Measurements from ENCODE around the gene OPA3. TPM values are rescaled to one million over a fixed set of nuclear protein-coding genes. Genes with fewer than 3 reads are reported as not detected.

The OPA3 gene
- polyA plus RNA-seq, 1 donor from 2014 or later, result 6.0 TPM

GRCh38 chr19:45558399-45558878 is 26.2 kb downstream of the OPA3 start:
- Histone ChIP-seq H3K79me2 (replicated peaks; ENCODE audit: insufficient read depth, low read length) (no peaks in the 10 kb centered on the region), H3F3A (ENCODE audit: insufficient read depth, low read length, poor library complexity, severe bottlenecking) (no peaks in the 10 kb centered on the region), H3K4me3 (ENCODE audit: low read length) (no peak overlapping the region), H3K9me3 (ENCODE audit: low read length) (no peaks in the 10 kb centered on the region), H4K20me1 (ENCODE audit: insufficient read depth) (no peaks in the 10 kb centered on the region), H3K4me2 (ENCODE audit: low read length) (no peak overlapping the region), H2AFZ (ENCODE audit: low read depth, low read length) (no peak overlapping the region), H3K36me3 (ENCODE audit: insufficient read depth, low read length) (no peaks in the 10 kb centered on the region), H3K27me3 (ENCODE audit: insufficient read depth, low read depth, low read length) (no peaks in the 10 kb centered on the region), H3K9ac (ENCODE audit: low read length) (no peak overlapping the region), H3K9me2 (ENCODE audit: insufficient read depth, low read length) (no peaks in the 10 kb centered on the region), H3K27ac (ENCODE audit: low read length) (no peak overlapping the region)
- TF ChIP-seq RAD21 (conservative IDR thresholded peaks at IDR 0.05), result peak; percentile 24
- peak; percentile 28 for TF ChIP-seq SMC3 (conservative IDR thresholded peaks at IDR 0.05; ENCODE audit: poor library complexity)
- TF ChIP-seq EZH2 (IDR thresholded peaks at IDR 0.05; ENCODE audit: borderline replicate concordance, insufficient read depth, low read length, poor library complexity, severe bottlenecking), result no peak
- TF ChIP-seq CTCF (IDR thresholded peaks at IDR 0.05; ENCODE audit: poor library complexity, severe bottlenecking), result peak; percentile 55

GRCh38 chr19:45556835-45557234 is 27.8 kb downstream of the OPA3 start:
- no peak overlapping the region for H3K4me3 ChIP-seq (ENCODE audit: low read length)
- H2AFZ ChIP-seq (ENCODE audit: low read depth, low read length), result no peak overlapping the region
- no peak for TF ChIP-seq MXI1 (conservative IDR thresholded peaks at IDR 0.05; ENCODE audit: poor library complexity, severe bottlenecking)
- no peak for TF ChIP-seq SMC3 (conservative IDR thresholded peaks at IDR 0.05; ENCODE audit: poor library complexity)
- TF ChIP-seq EZH2 (IDR thresholded peaks at IDR 0.05; ENCODE audit: borderline replicate concordance, insufficient read depth, low read length, poor library complexity, severe bottlenecking), result no peak
- TF ChIP-seq RAD21 (conservative IDR thresholded peaks at IDR 0.05), result no peak
- no peak for TF ChIP-seq CTCF (IDR thresholded peaks at IDR 0.05; ENCODE audit: poor library complexity, severe bottlenecking)
- TF ChIP-seq POLR2AphosphoS5 (IDR thresholded peaks at IDR 0.05), result no peak
- TF ChIP-seq, protein P1, sequence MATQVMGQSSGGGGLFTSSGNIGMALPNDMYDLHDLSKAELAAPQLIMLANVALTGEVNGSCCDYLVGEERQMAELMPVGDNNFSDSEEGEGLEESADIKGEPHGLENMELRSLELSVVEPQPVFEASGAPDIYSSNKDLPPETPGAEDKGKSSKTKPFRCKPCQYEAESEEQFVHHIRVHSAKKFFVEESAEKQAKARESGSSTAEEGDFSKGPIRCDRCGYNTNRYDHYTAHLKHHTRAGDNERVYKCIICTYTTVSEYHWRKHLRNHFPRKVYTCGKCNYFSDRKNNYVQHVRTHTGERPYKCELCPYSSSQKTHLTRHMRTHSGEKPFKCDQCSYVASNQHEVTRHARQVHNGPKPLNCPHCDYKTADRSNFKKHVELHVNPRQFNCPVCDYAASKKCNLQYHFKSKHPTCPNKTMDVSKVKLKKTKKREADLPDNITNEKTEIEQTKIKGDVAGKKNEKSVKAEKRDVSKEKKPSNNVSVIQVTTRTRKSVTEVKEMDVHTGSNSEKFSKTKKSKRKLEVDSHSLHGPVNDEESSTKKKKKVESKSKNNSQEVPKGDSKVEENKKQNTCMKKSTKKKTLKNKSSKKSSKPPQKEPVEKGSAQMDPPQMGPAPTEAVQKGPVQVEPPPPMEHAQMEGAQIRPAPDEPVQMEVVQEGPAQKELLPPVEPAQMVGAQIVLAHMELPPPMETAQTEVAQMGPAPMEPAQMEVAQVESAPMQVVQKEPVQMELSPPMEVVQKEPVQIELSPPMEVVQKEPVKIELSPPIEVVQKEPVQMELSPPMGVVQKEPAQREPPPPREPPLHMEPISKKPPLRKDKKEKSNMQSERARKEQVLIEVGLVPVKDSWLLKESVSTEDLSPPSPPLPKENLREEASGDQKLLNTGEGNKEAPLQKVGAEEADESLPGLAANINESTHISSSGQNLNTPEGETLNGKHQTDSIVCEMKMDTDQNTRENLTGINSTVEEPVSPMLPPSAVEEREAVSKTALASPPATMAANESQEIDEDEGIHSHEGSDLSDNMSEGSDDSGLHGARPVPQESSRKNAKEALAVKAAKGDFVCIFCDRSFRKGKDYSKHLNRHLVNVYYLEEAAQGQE (IDR thresholded peaks at IDR 0.05; ENCODE audit: borderline replicate concordance), result no peak
- TF ChIP-seq EP300 (conservative IDR thresholded peaks at IDR 0.05; ENCODE audit: poor library complexity, severe bottlenecking), result no peak
- no peaks in the 10 kb centered on the region for H3K27me3 ChIP-seq (ENCODE audit: insufficient read depth, low read depth, low read length)
- no peak overlapping the region for H3K4me2 ChIP-seq (ENCODE audit: low read length)
- H3K9ac ChIP-seq (ENCODE audit: low read length), result no peak overlapping the region
- H3K27ac ChIP-seq (ENCODE audit: low read length), result no peak overlapping the region
- H3K36me3 ChIP-seq (ENCODE audit: insufficient read depth, low read length), result no peaks in the 10 kb centered on the region
- H3K9me3 ChIP-seq (ENCODE audit: low read length), result no peaks in the 10 kb centered on the region
- H4K20me1 ChIP-seq (ENCODE audit: insufficient read depth), result no peaks in the 10 kb centered on the region
- no peaks in the 10 kb centered on the region for H3F3A ChIP-seq (ENCODE audit: insufficient read depth, low read length, poor library complexity, severe bottlenecking)
- H3K9me2 ChIP-seq (ENCODE audit: insufficient read depth, low read length), result no peaks in the 10 kb centered on the region
- no peaks in the 10 kb centered on the region for H3K79me2 ChIP-seq (replicated peaks; ENCODE audit: insufficient read depth, low read length)

Data from neural cell (in vitro differentiated cells).